GM19324 (cell line): ENCODE measurements around the gene RAP1GDS1.

Experiments used
- ATAC-seq: cut with Tn5 transposase; IDR thresholded peaks from one replicate; pipeline ENCODE4 v1.9.1; 2021; ENCODE audit warnings: mild to moderate bottlenecking, moderate library complexity; ENCODE audit not compliant: unreplicated experiment, low FRiP score

RAP1GDS1 gene, protein sequence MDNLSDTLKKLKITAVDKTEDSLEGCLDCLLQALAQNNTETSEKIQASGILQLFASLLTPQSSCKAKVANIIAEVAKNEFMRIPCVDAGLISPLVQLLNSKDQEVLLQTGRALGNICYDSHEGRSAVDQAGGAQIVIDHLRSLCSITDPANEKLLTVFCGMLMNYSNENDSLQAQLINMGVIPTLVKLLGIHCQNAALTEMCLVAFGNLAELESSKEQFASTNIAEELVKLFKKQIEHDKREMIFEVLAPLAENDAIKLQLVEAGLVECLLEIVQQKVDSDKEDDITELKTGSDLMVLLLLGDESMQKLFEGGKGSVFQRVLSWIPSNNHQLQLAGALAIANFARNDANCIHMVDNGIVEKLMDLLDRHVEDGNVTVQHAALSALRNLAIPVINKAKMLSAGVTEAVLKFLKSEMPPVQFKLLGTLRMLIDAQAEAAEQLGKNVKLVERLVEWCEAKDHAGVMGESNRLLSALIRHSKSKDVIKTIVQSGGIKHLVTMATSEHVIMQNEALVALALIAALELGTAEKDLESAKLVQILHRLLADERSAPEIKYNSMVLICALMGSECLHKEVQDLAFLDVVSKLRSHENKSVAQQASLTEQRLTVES

DNA sequence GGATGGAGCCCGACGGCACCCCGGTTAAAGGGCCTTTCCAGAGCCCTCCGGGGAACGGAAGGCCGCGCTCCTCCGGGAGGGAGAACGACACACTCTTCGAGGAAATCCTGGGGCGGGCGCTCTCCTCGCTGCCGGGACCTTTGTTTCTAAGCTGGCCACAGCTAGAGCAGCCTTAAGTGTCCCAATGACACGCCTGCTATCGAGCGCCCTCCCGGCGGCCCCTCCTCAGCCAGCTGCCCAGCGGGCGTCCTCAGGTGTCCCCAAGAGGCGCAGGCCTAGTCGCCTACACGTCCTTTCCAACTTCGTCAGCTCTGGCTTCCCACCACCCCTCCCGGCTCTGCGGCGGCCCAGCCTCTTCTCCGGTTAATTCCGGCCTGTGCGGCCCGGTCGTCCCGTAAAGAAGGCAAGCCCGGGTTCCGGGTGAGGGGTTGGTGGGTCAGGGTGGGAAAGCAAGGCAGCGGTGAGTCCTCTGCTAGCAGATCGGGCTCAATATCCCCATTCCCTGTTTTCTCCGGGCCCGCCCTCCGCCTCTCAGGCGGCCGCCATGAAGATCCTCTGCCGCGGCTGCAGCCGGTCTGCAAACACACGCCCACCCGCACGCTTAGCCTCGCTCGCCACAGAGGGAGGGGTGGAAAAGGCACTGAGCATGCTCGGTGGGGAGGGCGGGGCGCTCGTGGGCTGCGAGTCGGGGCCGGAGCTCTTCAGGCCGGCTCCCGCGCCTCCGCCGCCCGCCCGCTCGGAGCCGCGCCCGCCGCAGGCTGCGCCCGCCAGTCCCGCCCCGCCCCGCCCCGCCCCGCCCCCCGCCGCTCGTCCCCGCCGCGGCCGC, at the start of gene RAP1GDS1:
Gene RAP1GDS1 (plus strand): TSS at position 806 of the 826 bp plus-strand sequence. CDS start 182 bp downstream, outside the sequence.
- ATAC-seq = peak; percentile 87

DNA sequence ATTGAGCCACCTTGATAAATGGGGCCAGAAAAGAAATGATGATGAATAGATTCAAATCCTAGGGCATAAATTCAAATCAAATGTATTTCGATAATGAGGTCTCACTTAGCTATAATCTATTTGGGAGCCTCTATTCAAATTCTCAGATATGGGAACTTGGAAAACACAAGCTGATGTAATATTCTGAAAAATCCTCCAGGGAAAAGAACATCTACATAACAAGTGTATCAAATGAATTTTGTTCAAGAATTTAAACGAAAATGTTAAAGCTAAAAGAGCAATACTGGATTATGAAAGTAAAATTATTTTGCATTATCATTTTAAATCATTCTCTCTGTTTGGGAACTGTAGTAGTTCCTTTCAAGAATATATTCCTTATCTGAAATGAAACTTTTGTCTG, 38.9 kb upstream of the RAP1GDS1 start:
- no peak for ATAC-seq

DNA sequence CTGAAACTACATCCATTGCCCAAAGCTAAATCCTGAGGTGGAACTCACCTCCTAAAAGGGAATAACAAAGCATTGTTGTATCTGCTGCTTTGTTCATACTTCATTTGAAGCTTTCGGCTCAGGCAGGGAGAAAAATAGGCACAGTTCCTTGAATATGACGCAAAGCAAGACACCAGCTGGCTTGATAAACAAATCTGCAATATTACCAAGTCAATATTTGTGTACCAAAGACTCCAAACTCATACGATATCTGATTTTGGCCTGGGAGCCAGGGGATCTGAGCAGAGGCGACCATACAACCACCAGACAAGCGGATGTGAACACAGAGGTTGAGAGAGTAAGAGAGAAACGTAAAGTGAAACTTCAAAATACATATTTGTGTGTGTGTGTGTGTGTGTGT, 34.8 kb upstream of the RAP1GDS1 start:
- no peak for ATAC-seq

DNA sequence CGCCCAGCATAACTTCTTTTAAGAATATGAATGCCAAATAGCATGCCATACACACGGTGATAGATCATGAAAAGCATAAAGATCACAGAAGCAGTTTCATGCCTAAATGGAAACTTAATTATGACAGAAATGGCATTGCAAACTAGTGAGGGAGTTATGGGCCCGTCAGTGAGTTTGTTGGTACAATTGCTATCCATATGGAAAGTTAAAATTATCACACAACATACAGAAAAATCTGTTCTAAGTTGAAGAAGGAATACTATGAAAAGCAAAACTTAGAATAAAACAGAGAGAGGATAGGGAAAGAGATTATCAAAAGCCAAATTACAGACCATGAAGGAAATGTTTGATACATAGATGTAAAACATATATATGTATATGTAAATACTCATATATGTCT, 30.2 kb upstream of the RAP1GDS1 start:
- no peak for ATAC-seq

DNA sequence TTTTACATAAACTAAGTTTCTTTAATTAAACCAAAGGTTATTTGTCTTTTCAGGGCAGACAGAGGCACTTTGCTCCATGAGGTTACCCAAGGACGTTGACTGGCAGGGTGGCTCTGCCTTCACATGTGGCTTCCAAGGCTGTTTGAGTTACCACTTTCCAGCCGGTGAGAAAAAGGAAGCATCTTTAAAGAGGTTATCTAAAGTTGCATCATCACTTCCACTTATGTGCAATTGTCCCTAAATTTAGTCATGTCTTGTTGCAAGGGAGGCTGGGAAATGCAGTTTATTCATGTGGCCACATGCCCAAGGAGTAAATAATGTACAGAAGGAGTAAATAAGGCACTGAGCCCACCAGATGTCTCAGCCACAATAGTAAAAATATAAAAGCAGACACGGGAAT, 29.0 kb upstream of the RAP1GDS1 start:
- ATAC-seq = no peak

DNA sequence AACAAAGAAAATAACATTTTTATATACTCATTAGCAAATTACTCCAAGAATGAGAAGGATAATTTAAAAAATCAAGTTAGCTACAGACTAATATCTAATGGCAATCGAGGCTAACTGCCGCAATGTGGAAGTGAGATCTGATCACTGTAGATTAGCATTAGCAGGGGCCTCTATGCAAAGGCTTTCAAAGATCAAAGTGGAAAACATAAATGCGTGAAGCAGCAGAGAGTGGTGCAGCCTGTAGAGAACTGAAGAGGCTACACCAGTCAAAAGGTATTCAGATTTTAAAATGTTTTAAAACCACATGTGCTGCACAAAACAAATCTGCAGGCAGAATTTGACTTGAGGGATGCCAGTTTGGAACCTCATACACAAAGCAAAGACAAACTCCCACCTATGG, 24.0 kb upstream of the RAP1GDS1 start:
- no peak for ATAC-seq

DNA sequence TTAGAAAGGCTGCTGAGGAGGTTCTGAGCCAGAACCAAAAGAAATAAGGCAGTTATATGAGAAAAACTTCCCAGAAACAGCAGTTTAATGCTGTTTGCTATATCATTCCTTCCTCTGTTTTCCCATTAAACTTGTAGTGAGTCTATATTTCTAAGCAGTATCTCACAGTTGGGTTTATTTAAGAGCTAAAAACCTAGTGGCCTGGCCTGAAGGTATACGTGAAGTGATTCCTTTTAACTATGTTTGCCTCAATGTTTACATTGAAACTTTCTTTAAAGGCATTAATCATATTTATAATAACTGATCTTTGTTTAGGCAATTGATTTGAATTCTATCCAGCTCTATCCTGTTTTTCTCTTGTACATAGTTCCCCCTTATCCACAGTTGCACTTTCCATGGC, 19.1 kb upstream of the RAP1GDS1 start:
- no peak for ATAC-seq

DNA sequence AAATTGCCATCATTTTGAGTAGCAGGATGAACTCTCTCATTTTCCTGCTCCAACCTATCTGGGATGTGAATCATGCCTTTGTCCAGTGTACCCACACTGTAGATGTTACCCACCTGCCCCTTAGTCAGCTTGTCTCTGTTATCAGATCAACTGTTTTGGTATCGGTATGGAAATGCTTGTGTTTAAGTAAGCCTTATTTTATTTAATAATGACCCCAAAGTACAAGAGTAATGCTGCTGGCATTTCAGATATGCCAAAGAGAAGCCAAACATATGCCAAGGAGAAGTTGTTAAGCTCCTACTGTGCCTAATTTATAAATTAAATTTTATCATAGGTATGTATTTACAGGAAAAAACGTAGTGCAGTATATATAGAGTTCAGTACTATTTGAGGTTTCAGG, 18.6 kb upstream of the RAP1GDS1 start:
- no peak for ATAC-seq

DNA sequence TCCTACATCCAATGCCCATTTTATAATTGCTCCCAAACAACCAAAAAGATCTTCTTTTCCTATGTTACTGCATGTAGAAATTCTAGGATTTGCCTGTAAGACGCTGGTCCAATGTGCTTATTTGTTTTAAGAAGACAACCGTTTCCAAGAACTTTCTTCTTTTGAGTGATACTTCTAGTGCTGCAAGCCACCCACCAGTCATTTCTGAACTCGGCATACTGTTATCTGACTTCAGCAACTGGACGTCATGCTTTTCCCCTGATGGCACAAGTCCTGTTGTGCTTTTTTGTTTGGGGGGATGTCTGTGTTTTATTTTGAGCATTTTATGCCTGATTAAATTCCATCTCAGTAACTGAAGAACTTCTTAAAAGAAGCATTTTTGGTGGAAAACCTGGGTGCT, 16.0 kb upstream of the RAP1GDS1 start:
- ATAC-seq = no peak

DNA sequence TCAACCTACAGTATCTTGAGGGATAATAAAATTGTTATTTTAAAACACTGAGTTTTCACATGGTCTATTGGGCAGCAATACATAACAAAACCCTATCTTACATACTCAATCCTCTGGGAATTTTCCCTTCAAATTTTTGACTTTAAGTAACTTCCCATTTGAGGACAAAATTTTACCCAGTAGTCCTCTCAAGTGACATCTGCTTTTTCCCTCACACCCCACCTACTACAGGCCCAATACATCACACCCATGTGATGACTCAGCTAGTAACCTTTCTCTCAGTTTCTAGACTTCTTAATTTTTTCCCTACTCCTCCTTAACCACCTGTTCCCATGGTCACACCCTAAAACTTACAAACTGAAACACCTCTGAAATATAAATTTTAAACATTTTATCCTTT, 12.2 kb upstream of the RAP1GDS1 start:
- ATAC-seq = no peak

DNA sequence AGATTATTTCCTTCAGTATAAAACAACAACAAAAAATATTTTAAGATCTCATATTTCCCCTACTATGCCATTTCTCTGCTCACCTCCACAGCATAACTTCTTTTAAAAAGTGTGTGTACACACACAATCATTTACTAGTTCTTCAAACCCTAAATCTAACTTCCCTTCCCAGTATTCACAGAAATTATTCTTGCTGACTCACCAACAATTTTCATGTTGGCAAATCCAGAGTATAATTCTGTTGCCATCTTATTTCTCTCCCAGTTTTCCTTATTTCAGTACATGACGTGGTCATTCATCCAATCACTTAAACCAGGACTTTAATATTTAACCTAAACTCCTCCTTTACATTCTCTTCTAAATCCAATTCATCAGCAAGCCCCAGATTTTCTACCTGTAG, 11.4 kb upstream of the RAP1GDS1 start:
- ATAC-seq = no peak

DNA sequence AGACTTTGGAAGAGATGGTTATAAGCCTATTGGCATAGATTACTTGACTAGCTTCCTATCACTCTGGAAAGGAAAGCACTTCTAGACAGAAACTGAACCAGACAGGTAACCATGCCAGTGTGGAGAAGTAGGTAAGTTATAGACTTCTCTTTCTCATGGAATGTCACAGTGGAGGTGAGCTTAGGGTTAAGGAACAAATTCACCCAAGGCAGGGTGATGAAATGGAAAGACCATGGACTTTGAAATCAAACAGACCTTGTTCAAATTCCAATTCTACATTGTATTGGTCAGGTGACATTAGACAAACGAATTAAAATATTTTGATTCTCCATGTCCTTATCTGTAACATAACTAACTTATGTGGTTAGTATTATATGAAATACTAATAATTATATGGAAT, 7.7 kb upstream of the RAP1GDS1 start:
- ATAC-seq = no peak

DNA sequence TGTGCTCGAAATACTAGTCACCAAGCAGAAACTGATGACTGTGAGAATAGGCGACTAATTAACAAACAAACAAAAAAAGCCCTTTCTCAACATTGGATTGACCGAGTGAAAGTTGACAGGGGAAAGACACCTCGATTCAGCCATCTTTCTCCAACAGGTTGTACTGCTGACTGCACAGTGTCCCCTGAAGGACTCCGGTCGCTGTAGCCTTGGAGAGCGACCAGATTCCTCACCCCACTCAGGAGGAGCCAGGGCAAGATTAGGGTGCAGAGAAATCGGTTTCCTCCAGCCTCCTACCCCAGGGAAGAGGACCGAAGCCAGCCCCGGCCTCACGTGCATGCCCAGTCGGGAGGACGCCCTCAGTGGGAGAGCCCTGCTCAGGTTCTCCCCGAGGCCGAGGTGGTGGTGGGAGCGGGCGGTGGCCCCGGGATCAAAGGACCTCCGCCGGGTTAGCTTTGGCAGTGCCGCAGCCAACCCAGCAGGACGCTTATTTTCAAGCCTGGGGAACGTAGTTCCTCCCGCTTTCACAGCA, 1.1 kb upstream of the RAP1GDS1 start:
- ATAC-seq = peak; percentile 24

DNA sequence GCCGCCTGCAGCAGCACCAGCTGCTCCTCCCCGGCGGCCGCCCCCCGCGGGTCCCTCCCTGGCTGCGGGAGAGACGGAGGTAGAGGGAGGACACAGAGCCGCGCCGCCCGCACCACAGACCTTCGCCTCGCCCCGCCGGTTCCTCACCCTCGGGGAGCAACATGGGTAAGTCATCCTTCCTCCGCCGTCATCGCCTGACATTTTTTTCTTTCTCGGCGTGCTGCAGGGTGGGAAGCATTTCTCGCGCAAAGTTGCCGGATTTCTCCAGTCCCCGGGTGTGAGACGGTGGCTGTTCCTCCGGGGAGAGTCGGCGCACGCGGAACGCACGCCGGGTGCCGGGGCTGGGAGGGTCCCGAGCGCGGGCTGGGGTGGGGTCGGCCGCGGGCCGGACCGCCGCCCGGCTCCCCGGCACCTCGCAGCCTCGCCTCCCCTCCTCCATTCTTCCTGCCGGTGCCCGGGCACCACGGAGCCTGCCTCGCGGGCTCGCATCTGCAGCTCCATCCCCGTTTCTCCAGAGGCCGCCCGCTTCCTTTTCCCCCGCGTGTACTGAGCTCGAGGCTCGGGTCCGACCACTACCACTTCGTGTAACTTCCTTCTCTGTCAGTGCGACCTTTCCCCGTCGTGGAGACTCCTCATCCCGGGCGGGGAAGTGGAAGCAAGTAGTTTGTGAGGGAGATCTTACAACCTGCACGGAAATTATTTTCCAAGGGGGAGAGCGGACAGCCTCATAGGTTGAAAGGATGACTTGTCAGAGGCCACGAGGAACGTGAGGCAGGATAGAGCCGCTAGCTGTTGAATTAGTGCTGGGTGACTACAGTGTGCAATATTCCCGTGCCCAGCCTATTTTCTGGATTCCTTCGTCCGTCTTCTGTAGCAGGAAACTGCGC, 464 bp downstream of the RAP1GDS1 start:
- peak; percentile 26 for ATAC-seq

DNA sequence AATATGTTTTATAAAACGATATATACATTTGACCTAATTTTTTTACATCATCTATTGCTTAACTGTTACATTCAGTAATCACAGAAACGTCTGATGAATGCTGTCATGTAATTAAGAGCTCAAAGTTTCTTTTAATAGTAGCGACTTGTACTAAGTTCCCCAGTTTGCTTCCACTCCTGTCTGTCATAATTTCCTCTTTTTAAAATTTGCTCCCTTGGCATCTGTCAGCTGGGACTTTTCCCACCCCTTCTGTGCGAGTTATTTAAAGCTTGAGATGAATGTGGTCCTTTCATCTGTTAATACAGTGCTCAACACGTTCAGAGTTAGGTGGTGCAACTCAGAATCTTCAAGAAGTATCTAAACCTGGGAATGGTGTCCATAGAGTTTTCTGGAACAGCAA, 1.2 kb downstream of the RAP1GDS1 start:
- no peak for ATAC-seq

DNA sequence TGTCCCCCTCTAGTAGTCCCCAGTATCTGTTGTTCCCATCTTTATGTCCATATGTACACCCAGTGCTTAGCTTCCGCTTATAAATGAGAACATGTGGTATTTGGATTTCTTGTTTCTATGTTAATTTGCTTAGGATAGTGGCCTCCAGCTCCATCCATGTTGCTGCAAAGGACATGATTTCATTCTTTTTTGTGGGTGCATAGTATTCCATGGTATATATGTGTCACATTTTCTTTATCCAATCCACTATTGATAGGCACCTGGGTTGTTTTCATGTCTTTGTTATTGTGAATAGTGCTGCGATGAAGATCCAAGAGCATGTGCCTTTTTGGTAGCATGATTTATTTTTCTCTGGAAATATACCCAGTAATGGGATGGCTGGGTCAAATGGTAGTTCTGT, 6.3 kb downstream of the RAP1GDS1 start:
- no peak for ATAC-seq

DNA sequence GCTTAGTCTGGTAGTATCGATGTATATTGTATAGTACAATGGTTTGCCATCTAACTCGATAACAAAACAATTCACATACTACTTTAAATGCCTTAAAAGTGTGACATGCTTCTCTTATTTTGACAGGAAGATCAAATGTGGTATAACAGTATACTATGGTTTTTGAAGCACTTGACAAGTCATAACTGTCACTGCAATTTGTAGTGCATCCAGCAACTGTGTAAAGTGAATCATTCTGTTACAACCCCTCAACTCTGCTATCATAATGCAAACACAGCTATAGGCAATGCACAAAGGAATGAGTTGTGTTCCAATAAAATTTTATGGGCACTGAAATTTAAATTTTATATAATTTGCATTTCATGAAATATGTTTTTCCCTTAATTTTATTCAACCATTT, 14.0 kb downstream of the RAP1GDS1 start:
- no peak for ATAC-seq

DNA sequence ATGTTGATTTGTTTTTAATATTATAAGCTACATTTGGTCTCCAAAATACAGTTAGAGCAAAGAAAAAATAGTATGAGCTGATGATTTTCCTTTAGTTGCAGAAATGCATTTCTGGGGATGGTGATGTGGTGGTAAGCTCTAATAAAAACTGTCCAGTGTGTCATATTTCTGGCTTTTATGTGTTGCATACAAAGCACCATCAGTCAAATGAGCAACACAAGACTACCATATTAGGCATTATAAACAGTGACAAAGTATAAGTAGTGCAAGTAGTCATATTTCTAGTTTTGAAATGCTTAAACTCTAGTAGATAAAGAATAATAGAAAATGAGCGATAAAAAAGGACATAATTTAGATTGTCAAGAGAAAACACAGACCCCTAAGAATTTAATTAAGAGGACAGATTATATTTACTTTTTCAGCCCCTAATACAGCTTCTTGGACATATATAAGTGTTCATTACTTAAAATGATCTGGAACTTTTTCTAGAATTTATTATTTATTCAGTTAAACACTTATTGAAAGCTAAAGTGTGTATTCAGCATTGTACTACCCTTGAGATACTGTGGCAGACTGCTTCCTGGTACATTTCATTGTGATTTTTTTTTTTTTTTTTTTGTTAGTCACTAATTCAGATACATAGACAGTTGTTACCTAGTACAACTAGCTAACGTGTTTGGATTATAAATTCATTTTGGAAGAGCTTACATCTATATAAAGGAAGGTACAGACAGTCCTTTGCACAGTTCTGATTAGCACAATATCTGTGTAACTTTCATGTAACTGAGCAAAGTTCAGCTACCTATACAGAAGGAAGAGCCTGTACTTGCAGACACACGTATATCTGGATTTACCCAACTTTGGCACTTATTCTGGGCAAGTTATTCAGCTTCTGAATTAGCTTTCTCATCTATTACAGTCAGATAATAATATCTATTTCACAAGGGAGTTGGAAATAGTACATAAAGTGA, 22.3 kb downstream of the RAP1GDS1 start:
- ATAC-seq = no peak

DNA sequence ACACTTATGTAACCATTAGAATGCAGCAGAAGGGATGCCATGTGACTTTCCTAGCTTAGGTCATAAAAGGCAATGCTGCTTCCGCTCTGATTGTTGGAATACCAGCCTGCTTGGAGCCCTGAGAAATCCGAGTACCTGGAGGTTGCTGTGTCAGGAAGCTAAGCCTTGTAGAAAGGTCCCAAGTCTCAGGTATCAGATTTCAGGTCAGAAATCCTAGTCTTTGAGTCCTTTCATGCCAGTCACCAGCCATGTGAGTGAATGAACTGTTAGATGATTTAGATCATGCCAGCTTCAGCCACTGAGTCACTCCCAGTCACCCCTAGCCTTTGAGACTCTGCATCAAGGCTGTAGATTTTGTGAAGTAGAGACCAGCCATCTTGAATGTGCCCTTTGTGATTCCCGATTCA, 23.5 kb downstream of the RAP1GDS1 start:
- no peak for ATAC-seq
